Prostate gland (tissue), 2 donors: ENCODE results near the gene SUGCT. TPM values are rescaled to one million over a fixed set of nuclear protein-coding genes. Genes with fewer than 3 reads are reported as not detected.

ENCODE experiments used
- DNase-seq: peaks from one replicate; pipeline ENCODE4 v3.0.0-alpha.2; 2019; ENCODE audit warnings: low spot score
- H3K27ac ChIP-seq, 2 donors: fragments of 200-600 bp; sonication (generic); 2 replicates each; pipeline ENCODE4 v1.5.1; 2017 to 2019
- H3K27me3 ChIP-seq: fragments of 200-600 bp; sonication (generic); replicated peaks from 2 replicates; pipeline ENCODE4 v1.5.1; 2019; ENCODE audit not compliant: insufficient read depth
- H3K36me3 ChIP-seq, 2 donors: fragments of 200-600 bp; sonication (generic); 1 replicate in 1 of 2; 2 replicates in 1 of 2; pipeline versions ENCODE4 v1.5.1 to v1.8.1; 2017 to 2019
- H3K4me1 ChIP-seq: fragments of 200-600 bp; sonication (generic); replicated peaks from 2 replicates; pipeline ENCODE4 v1.5.1; 2019
- H3K4me3 ChIP-seq, 2 donors: fragments of 200-600 bp; sonication (generic); 2 replicates each; pipeline ENCODE4 v1.5.1; 2017 to 2019
- H3K9me3 ChIP-seq: fragments of 200-600 bp; sonication (generic); 2 replicates; pipeline ENCODE4 v1.5.1; 2017
- POLR2A ChIP-seq: fragments of 450-650 bp; IDR thresholded peaks from one replicate; pipeline ENCODE4 v1.6.1; 2016; ENCODE audit warnings: antibody characterized with exemption, mild to moderate bottlenecking
- POLR2AphosphoS5 ChIP-seq: sonication (generic); formaldehyde crosslinking; IDR thresholded peaks from one replicate; pipeline ENCODE4 v1.6.1; 2017; ENCODE audit warnings: antibody characterized with exemption
- WGBS: methylation state at CpG from one replicate; pipeline ENCODE4 v1.1.5; 2018; 5-methylcytosine and 5-hydroxymethylcytosine counted together
- intact Hi-C: fragments of 100-400 bp; cut with DNase I; formaldehyde crosslinking; loops from one replicate; pipeline ENCODE4 v1.14.2; 2022
- total RNA-seq, 2 donors: library from RNA; depleted of rRNA; stranded (reverse); fragments of >200 nt; gene quantifications; one replicate each; pipeline ENCODE4 v1.1.0, GENCODE V29; 2016
- TF ChIP-seq, protein P1 (sequence below), 4 experiments: fragments of 200-600 bp in 2 of 4; fragments of 450-650 bp in 2 of 4; sonication (generic) in 2 of 4; IDR thresholded peaks; 1 replicate in 3 of 4; 2 replicates in 1 of 4; pipeline ENCODE4 v1.5.1; 2016 to 2019; ENCODE audit warnings: antibody characterized with exemption in 4 of 4, mild to moderate bottlenecking in 2 of 4, moderate library complexity in 2 of 4

The SUGCT gene
- total RNA-seq, 2 donors from 2014 or later: 2.2 to 3.2 TPM

DNA sequence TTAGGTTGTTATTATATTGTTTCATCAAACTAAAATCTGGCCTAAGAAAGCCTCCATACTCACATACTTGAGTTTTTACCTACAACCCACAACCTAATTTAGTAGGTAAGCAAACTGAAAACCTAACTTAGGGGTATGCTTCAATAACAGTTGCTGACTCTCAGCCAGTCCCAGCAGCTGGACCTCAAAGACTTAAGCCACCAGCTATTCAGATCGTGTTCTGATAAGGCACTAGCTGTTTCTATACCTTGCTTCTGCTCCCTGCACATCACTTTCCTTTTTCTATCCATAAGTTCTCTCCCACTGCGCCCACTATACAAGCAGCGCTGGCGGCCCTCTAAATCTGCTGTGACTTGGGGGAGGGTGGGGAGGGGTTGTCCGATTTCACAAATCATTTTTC is 42.3 kb downstream of the SUGCT start:
- no peaks in the 10 kb centered on the region for H3K4me1 ChIP-seq
- no peaks in the 10 kb centered on the region for H3K27me3 ChIP-seq
- intact Hi-C loops: no loop called here
- TF ChIP-seq POLR2A: no peak
- TF ChIP-seq, protein P1, sequence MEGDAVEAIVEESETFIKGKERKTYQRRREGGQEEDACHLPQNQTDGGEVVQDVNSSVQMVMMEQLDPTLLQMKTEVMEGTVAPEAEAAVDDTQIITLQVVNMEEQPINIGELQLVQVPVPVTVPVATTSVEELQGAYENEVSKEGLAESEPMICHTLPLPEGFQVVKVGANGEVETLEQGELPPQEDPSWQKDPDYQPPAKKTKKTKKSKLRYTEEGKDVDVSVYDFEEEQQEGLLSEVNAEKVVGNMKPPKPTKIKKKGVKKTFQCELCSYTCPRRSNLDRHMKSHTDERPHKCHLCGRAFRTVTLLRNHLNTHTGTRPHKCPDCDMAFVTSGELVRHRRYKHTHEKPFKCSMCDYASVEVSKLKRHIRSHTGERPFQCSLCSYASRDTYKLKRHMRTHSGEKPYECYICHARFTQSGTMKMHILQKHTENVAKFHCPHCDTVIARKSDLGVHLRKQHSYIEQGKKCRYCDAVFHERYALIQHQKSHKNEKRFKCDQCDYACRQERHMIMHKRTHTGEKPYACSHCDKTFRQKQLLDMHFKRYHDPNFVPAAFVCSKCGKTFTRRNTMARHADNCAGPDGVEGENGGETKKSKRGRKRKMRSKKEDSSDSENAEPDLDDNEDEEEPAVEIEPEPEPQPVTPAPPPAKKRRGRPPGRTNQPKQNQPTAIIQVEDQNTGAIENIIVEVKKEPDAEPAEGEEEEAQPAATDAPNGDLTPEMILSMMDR (IDR thresholded peaks at IDR 0.05): no peak
- no peak for TF ChIP-seq POLR2AphosphoS5
- WGBS: 88% methylated on average over 5 of the region's 5 CpGs
- H3K27ac ChIP-seq: no peak overlapping the region
- no peak overlapping the region for H3K4me3 ChIP-seq
- no peaks in the 10 kb centered on the region for H3K36me3 ChIP-seq
- DNase-seq: no peak
- H3K9me3 ChIP-seq: no peaks in the 10 kb centered on the region

DNA sequence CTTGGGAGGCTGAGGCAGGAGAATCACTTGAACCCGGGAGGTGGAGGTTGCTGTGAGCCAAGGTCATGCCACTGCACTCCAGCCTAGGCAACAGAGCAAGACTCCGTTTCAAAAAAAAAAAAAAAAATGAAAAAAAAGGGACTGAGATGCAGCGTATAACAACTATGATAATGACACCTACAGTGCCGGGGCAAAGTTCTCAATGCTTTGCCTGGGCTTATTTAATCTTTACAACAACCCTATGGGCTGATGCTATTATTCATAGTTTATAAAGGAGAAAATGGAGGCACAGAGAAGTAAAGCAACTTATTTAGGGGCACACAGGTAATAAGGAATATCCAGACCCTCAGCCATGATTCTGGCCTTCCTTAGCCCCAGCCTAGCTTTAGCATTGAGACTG is 47.6 kb downstream of the SUGCT start:
- DNase-seq: no peak
- H3K4me1 ChIP-seq: no peaks in the 10 kb centered on the region
- H3K9me3 ChIP-seq: no peaks in the 10 kb centered on the region
- H3K36me3 ChIP-seq: no peaks in the 10 kb centered on the region
- H3K27ac ChIP-seq: no peak overlapping the region
- intact Hi-C loops: no loop called here
- WGBS: 91% methylated on average over 4 of the region's 4 CpGs
- H3K27me3 ChIP-seq: no peaks in the 10 kb centered on the region
- H3K4me3 ChIP-seq: no peak overlapping the region
- TF ChIP-seq, protein P1 (IDR thresholded peaks at IDR 0.05): no peak
- TF ChIP-seq POLR2AphosphoS5 (no peak), POLR2A (no peak)

DNA sequence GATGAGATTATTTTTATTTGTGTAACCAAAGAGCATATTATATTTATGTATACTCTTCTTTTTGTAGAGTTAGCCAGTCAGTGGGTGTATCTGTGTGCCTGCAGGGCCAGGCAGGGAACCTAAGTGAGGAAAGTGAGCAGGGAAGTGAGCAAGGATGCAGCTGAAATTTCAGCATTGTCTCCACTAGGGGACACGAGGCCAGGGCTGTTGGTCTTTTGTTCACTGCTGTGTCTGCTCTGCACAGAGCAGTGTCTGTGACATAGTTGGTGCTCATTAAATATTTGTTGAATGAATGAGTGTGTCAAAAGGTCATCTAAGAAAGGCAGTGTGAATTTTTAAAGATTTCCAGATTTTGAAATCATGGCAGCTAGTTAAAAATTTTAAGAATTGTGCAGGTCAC is 51.8 kb downstream of the SUGCT start:
- no peak overlapping the region for H3K27ac ChIP-seq
- intact Hi-C loops: no loop called here
- no peaks in the 10 kb centered on the region for H3K4me1 ChIP-seq
- 74% methylated on average over 1 of the region's 1 CpG for WGBS
- TF ChIP-seq POLR2A: no peak
- TF ChIP-seq POLR2AphosphoS5: no peak
- TF ChIP-seq, protein P1 (IDR thresholded peaks at IDR 0.05): no peak
- H3K27me3 ChIP-seq: no peaks in the 10 kb centered on the region
- no peaks in the 10 kb centered on the region for H3K9me3 ChIP-seq
- no peak overlapping the region for H3K4me3 ChIP-seq
- no peak for DNase-seq
- no peaks in the 10 kb centered on the region for H3K36me3 ChIP-seq

DNA sequence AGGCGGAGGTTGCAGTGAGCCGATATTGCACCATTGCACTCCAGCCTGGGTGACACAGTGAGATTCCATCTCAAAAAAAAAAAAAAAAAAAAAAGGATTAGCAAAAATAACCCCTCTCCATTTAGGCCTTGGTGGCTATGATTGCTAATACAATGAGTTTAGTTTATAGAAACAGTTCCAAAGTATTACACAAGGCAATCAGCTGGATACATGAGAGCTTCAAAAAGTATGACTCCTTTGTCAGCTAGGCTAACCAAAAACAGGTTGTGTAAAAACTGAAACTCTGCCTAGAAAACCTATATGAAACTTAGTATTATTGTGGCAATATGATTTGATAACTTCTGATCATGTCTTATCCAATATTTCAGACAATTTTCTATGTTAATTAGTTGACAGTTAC is 57.2 kb downstream of the SUGCT start:
- TF ChIP-seq POLR2A (no peak), POLR2AphosphoS5 (no peak)
- TF ChIP-seq, protein P1 (IDR thresholded peaks at IDR 0.05): no peak
- Histone ChIP-seq H3K36me3 (no peaks in the 10 kb centered on the region), H3K9me3 (no peaks in the 10 kb centered on the region), H3K27me3 (no peaks in the 10 kb centered on the region), H3K27ac (no peak overlapping the region), H3K4me1 (no peaks in the 10 kb centered on the region), H3K4me3 (no peak overlapping the region)
- WGBS: 94% methylated on average over 2 of the region's 2 CpGs
- DNase-seq: no peak
- intact Hi-C loops: no loop called here

DNA sequence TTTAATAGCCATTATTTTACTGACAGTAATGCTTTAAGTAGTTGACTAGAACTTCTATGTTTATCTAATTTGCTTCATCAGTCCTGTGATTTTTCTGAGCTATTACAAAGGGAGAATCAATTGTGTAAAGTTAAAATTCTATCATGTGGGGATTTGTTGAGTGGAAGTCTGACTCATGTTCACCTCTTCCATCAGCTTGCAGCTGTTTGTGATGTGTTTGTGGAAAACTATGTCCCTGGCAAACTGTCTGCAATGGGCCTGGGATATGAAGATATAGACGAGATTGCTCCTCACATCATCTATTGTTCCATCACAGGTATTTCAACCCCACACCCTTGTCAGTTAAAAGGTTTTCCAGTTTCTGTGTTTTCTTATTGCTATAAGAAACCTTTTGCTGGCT is 59.9 kb downstream of the SUGCT start:
- 31% methylated on average over 1 of the region's 1 CpG for WGBS
- no peak for DNase-seq
- Histone ChIP-seq H3K4me3 (no peak overlapping the region), H3K27me3 (no peaks in the 10 kb centered on the region), H3K36me3 (no peaks in the 10 kb centered on the region), H3K27ac (no peak overlapping the region), H3K4me1 (no peaks in the 10 kb centered on the region), H3K9me3 (no peaks in the 10 kb centered on the region)
- intact Hi-C loops: no loop called here
- TF ChIP-seq POLR2A: no peak
- TF ChIP-seq POLR2AphosphoS5: no peak
- TF ChIP-seq, protein P1 (IDR thresholded peaks at IDR 0.05): no peak
